Spleen (tissue), 11 donors: Measurements from ENCODE around the gene DEF6. TPM values are rescaled to one million over a fixed set of nuclear protein-coding genes. Genes with fewer than 3 reads are reported as not detected.
A peak's percentile ranks its signal among the peaks of the same experiment; 100 is the strongest.

Experiments used
- DNase-seq: peaks from one replicate; pipeline ENCODE4 v3.0.0-alpha.2; 2020
- H3K27ac ChIP-seq, 8 donors: fragments of 200-600 bp; sonication (generic) in 7 of 8; 1 replicate in 4 of 8; 2 replicates in 4 of 8; pipeline versions ENCODE4 v1.5.0 to v1.8.0; 2016 to 2021; ENCODE audit warnings: inconsistent platforms in 4 of 8, mild to moderate bottlenecking in 4 of 8, moderate library complexity in 1 of 8
- H3K27me3 ChIP-seq, 7 donors: fragments of 200-600 bp; sonication (generic) in 6 of 7; replicated peaks in 1 of 7; 1 replicate in 4 of 7; 2 replicates in 3 of 7; pipeline versions ENCODE4 v1.5.0 to v1.8.0; 2016 to 2021; ENCODE audit warnings: inconsistent platforms in 3 of 7, mild to moderate bottlenecking in 1 of 7
- H3K36me3 ChIP-seq, 6 donors: fragments of 200-600 bp; sonication (generic) in 5 of 6; 1 replicate in 4 of 6; 2 replicates in 2 of 6; pipeline versions ENCODE4 v1.5.0 to v1.8.0; 2016 to 2021; ENCODE audit warnings: inconsistent platforms in 2 of 6
- H3K4me1 ChIP-seq, 6 donors: fragments of 200-600 bp; sonication (generic) in 5 of 6; 1 replicate in 3 of 6; 2 replicates in 3 of 6; pipeline versions ENCODE4 v1.5.0 to v1.8.0; 2016 to 2021; ENCODE audit warnings: inconsistent platforms in 3 of 6
- H3K4me3 ChIP-seq, 8 donors: fragments of 200-600 bp; sonication (generic) in 7 of 8; 1 replicate in 4 of 8; 2 replicates in 4 of 8; pipeline versions ENCODE4 v1.5.0 to v1.8.0; 2016 to 2021; ENCODE audit warnings: inconsistent platforms in 4 of 8, mild to moderate bottlenecking in 4 of 8, moderate library complexity in 2 of 8
- H3K9me3 ChIP-seq, 8 donors: fragments of 200-600 bp; sonication (generic) in 7 of 8; 1 replicate in 4 of 8; 2 replicates in 4 of 8; pipeline versions ENCODE4 v1.5.0 to v1.8.0; 2016 to 2021; ENCODE audit warnings: inconsistent platforms in 4 of 8
- CTCF ChIP-seq, 11 experiments: fragments of 200-600 bp in 7 of 11; fragments of 450-650 bp in 4 of 11; sonication (generic) in 4 of 11; IDR thresholded peaks in 8 of 11; conservative IDR thresholded peaks in 3 of 11; 1 replicate in 7 of 11; 2 replicates in 4 of 11; pipeline versions ENCODE4 v1.4.0 to v1.8.0; 2016 to 2021; ENCODE audit warnings: antibody characterized with exemption in 11 of 11, inconsistent platforms in 4 of 11, mild to moderate bottlenecking in 1 of 11
- POLR2A ChIP-seq, 3 donors: fragments of 450-650 bp; IDR thresholded peaks; one replicate each; pipeline ENCODE4 v1.5.1; 2017; ENCODE audit warnings: antibody characterized with exemption in 3 of 3, mild to moderate bottlenecking in 1 of 3
- POLR2AphosphoS5 ChIP-seq, 3 donors: sonication (generic); formaldehyde crosslinking; IDR thresholded peaks; one replicate each; pipeline ENCODE4 v1.5.1; 2017; ENCODE audit warnings: antibody characterized with exemption in 3 of 3
- WGBS, 5 donors: extraction: QIAGEN DNeasy Blood & Tissue Kit in 3 of 5; methylation state at CpG; one replicate each; pipeline versions ENCODE4 v1.1.5 to v1.1.7; 2013 to 2018; 5-methylcytosine and 5-hydroxymethylcytosine counted together
- intact Hi-C: fragments of 100-400 bp; cut with DNase I; formaldehyde crosslinking; loops from one replicate; pipeline ENCODE4 v1.15.0; 2023; ENCODE audit warnings: low total_unique reads
- polyA plus RNA-seq, 3 donors: library from polyadenylated mRNA; stranded (reverse); fragments of 200-250 nt; gene quantifications; one replicate each; pipeline ENCODE4 v1.2.1, GENCODE V29; 2013
- total RNA-seq, 7 donors: library from RNA; depleted of rRNA in 3 of 7; stranded (reverse); fragments of >200 nt in 3 of 7; fragmentation: NEBNext Ultra II Directional in 4 of 7; extraction: Animal tissue kit (Norgen Biotek cat#: 25700) in 4 of 7; gene quantifications; one replicate each; pipeline versions ENCODE4 v1.1.0 to v1.2.1, GENCODE V29; 2016 to 2021
- donor health status: healthy with polysubstance abuse.
- donor health status: DM: no; HTN: no; CAD: no; lungs with moderate emphysema.
- donor health status: DM: no; HTN: no; CAD: no.
- donor health status: Bipolar disorder and iron deficiency.
- donor health status: healthy.
- donor health status: DM: no; HTN: no; CAD: no.
- donor health status: DM: yes; HTN: yes; CAD: no.

Gene DEF6
- total and polyA plus RNA-seq, 10 donors: 57.9 to 132 (median 73.2) TPM

GRCh38 chr6:35294308-35294945, 3.2 kb upstream of the DEF6 start:
- H3K9me3 ChIP-seq: no peaks in the 10 kb centered on the region
- H3K36me3 ChIP-seq: peaks cover 7 to 74% (median 63%) of the 10 kb centered on the region in 6 donors
- intact Hi-C loops: no loop called here
- no peak overlapping the region for H3K27ac ChIP-seq
- peak; percentile 86 for DNase-seq
- H3K4me3 ChIP-seq: no peak overlapping the region
- peaks cover 18 to 35% (median 27%) of the 10 kb centered on the region in 6 donors for H3K4me1 ChIP-seq
- 56 to 64% (median 61%) methylated on average over 10 of the region's 10 CpGs for WGBS, 5 donors
- H3K27me3 ChIP-seq: no peaks in the 10 kb centered on the region
- TF ChIP-seq POLR2AphosphoS5 (IDR thresholded peaks at IDR 0.05) (peak in 1 of 3 donors; percentile 35), POLR2A (IDR thresholded peaks at IDR 0.05) (no peak), CTCF (IDR thresholded peaks at IDR 0.05 in 8 of 11, conservative IDR thresholded peaks at IDR 0.05 in 3 of 11) (peak; percentile 54 to 85 (median 71))

- Histone ChIP-seq H3K4me1 (peaks cover 20 to 41% (median 33%) of the 10 kb centered on the region in 6 donors), H3K4me3 (no peak overlapping the region), H3K36me3 (peaks cover 7 to 68% (median 57%) of the 10 kb centered on the region in 6 donors), H3K9me3 (no peaks in the 10 kb centered on the region), H3K27me3 (no peaks in the 10 kb centered on the region), H3K27ac (no peak overlapping the region)
- DNase-seq: no peak
- intact Hi-C loops: no loop called here
- TF ChIP-seq CTCF (IDR thresholded peaks at IDR 0.05 in 8 of 11, conservative IDR thresholded peaks at IDR 0.05 in 3 of 11) (no peak), POLR2A (IDR thresholded peaks at IDR 0.05) (no peak), POLR2AphosphoS5 (IDR thresholded peaks at IDR 0.05) (no peak)
- 86 to 100% (median 95%) methylated on average over 2 of the region's 2 CpGs for WGBS, 5 donors
Measured at GRCh38 chr6:35295036-35295435, 2.6 kb upstream of the DEF6 start.

GRCh38 chr6:35295521-35296315, 1.9 kb upstream of the DEF6 start:
- Histone ChIP-seq H3K4me1 (peaks cover 23 to 48% (median 40%) of the 10 kb centered on the region in 6 donors), H3K36me3 (peaks cover 7 to 61% (median 50%) of the 10 kb centered on the region in 6 donors), H3K9me3 (no peaks in the 10 kb centered on the region), H3K27me3 (no peaks in the 10 kb centered on the region), H3K27ac (no peak overlapping the region), H3K4me3 (no peak overlapping the region)
- no peak for DNase-seq
- 61 to 67% (median 62%) methylated on average over 3 of the region's 3 CpGs for WGBS, 5 donors
- intact Hi-C loops: no loop called here
- TF ChIP-seq POLR2AphosphoS5 (IDR thresholded peaks at IDR 0.05) (no peak), POLR2A (IDR thresholded peaks at IDR 0.05) (no peak), CTCF (IDR thresholded peaks at IDR 0.05 in 8 of 11, conservative IDR thresholded peaks at IDR 0.05 in 3 of 11) (no peak)
